ENCODE results near the gene ATP6V0C. TPM values are rescaled to one million over a fixed set of nuclear protein-coding genes. Genes with fewer than 3 reads are reported as not detected.

Gene ATP6V0C
- polyA plus RNA-seq (2011; rRNA removed): 11.0 and 19.9 TPM in 2 replicates
- 25.0 and 32.3 TPM in 2 replicates for polyA minus RNA-seq (2011; rRNA and poly(A)+ RNA removed)

- peak; percentile 53 for DNase-seq (ENCODE audit: low read depth, low spot score)
- Histone ChIP-seq H3K4me3 (ENCODE audit: low read depth, low read length) (peak within 1 kb of the TSS; percentile 70), H3K9me3 (ENCODE audit: control insufficient read depth, insufficient read depth, low read length) (peaks cover 4% of the 10 kb centered on the region; the same call in 1 of the 2 replicates), H3K27me3 (ENCODE audit: control insufficient read depth, insufficient read depth, low read length) (no peaks in the 10 kb centered on the region), H3K27ac (ENCODE audit: low read depth, low read length) (peak within 1 kb of the TSS; percentile 68)
- CTCF ChIA-PET: interaction anchor here (4.2 kb wide), 1 partner anchor 12 kb away, joined by 20 read pairs; no protein-coding TSS in a partner anchor
- TF ChIP-seq CTCF (IDR thresholded peaks at IDR 0.05; ENCODE audit: low read depth, low read length): no peak
- POLR2A ChIA-PET: interaction anchor here (0.6 to 1.2 kb wide), 6 partner anchors 12 to 358 kb away, joined by 3 to 6 read pairs (median 3); partner anchors contain the start of genes CEMP1, PDPK1, TEDC2 and TRAF7
These were observed at the start of gene ATP6V0C for GRCh38 chr16:2513405-2514332. TSS of gene ATP6V0C (plus strand) at chr16:2513952. CDS start at chr16:2514104, 152 bp downstream.

- Histone ChIP-seq H3K9me3 (ENCODE audit: control insufficient read depth, insufficient read depth, low read length) (no peaks in the 10 kb centered on the region; the same call in 1 of the 2 replicates), H3K4me3 (ENCODE audit: low read depth, low read length) (no peak overlapping the region), H3K27ac (ENCODE audit: low read depth, low read length) (no peak overlapping the region), H3K27me3 (ENCODE audit: control insufficient read depth, insufficient read depth, low read length) (no peaks in the 10 kb centered on the region)
- POLR2A ChIA-PET: no interaction called here
- TF ChIP-seq CTCF (IDR thresholded peaks at IDR 0.05; ENCODE audit: low read depth, low read length): no peak
- no peak for DNase-seq (ENCODE audit: low read depth, low spot score)
- CTCF ChIA-PET: no interaction called here
These were observed 49.4 kb upstream of the ATP6V0C start for GRCh38 chr16:2464333-2464732.

GRCh38 chr16:2465653-2466415 lies 47.9 kb upstream of the ATP6V0C start:
- peak; percentile 34 for TF ChIP-seq CTCF (IDR thresholded peaks at IDR 0.05; ENCODE audit: low read depth, low read length)
- CTCF ChIA-PET: no interaction called here
- no peak overlapping the region for H3K4me3 ChIP-seq (ENCODE audit: low read depth, low read length)
- no peaks in the 10 kb centered on the region; the same call in 1 of the 2 replicates for H3K9me3 ChIP-seq (ENCODE audit: control insufficient read depth, insufficient read depth, low read length)
- no peak for DNase-seq (ENCODE audit: low read depth, low spot score)
- POLR2A ChIA-PET: no interaction called here
- no peak overlapping the region for H3K27ac ChIP-seq (ENCODE audit: low read depth, low read length)
- H3K27me3 ChIP-seq (ENCODE audit: control insufficient read depth, insufficient read depth, low read length): no peaks in the 10 kb centered on the region

GRCh38 chr16:2466667-2467527 lies 46.9 kb upstream of the ATP6V0C start:
- ChIA-PET POLR2A (no interaction called here), CTCF (interaction anchor here (0.8 kb wide), 1 partner anchor 35 kb away, joined by 3 read pairs; no protein-coding TSS in a partner anchor)
- H3K27me3 ChIP-seq (ENCODE audit: control insufficient read depth, insufficient read depth, low read length): no peaks in the 10 kb centered on the region
- H3K4me3 ChIP-seq (ENCODE audit: low read depth, low read length): peak overlapping the region; percentile 56
- H3K9me3 ChIP-seq (ENCODE audit: control insufficient read depth, insufficient read depth, low read length): no peaks in the 10 kb centered on the region; the same call in 1 of the 2 replicates
- TF ChIP-seq CTCF (IDR thresholded peaks at IDR 0.05; ENCODE audit: low read depth, low read length): no peak
- H3K27ac ChIP-seq (ENCODE audit: low read depth, low read length): no peak overlapping the region
- no peak for DNase-seq (ENCODE audit: low read depth, low spot score)

Measured in AG04450 (cell line).